ENCODE data around the gene WWOX.

- TF ChIP-seq CTCF (conservative IDR thresholded peaks at IDR 0.05 in 1 of 2, IDR thresholded peaks at IDR 0.05 in 1 of 2; ENCODE audit: extremely low read depth in 1 of 2, insufficient read depth in 1 of 2, low read depth in 1 of 2, low read length in 2 of 2) (no peak), EZH2 (IDR thresholded peaks at IDR 0.05; ENCODE audit: borderline replicate concordance, low read length) (no peak)
These were observed 396.7 kb downstream of the WWOX start for GRCh38 chr16:78496189-78496588.

Measured in mammary epithelial cell (primary cell).